CD4-positive, CD25-positive, alpha-beta regulatory T cell (primary cell): ENCODE data around the gene FTSJ1. TPM values are rescaled to one million over a fixed set of nuclear protein-coding genes. Genes with fewer than 3 reads are reported as not detected.

Source experiments
- ATAC-seq, 2 donors: fragments of 150-1000 bp; cut with Tn5 transposase; one replicate each; pipeline ENCODE4 v1.10.0; 2021; ENCODE audit warnings: low read depth in 2 of 2, moderate number of reproducible peaks in 2 of 2, moderate library complexity in 1 of 2
- DNase-seq, 3 donors: peaks; one replicate each; pipeline versions ENCODE4 v3.0.0 to v3.0.0-alpha.2; 2012 to 2022; ENCODE audit warnings: mixed read lengths in 1 of 3
- H3K27ac ChIP-seq: one replicate; pipeline ENCODE4 v1.7.0; 2013; ENCODE audit warnings: mild to moderate bottlenecking, low read length; ENCODE audit not compliant: insufficient read depth, poor library complexity, severe bottlenecking
- H3K27me3 ChIP-seq: one replicate; pipeline ENCODE4 v1.7.0; 2013; ENCODE audit warnings: low read length; ENCODE audit not compliant: control insufficient read depth, insufficient read depth
- H3K36me3 ChIP-seq: one replicate; pipeline ENCODE4 v1.7.0; 2013; ENCODE audit warnings: mild to moderate bottlenecking, low read length, moderate library complexity; ENCODE audit not compliant: control insufficient read depth, insufficient read depth
- H3K4me1 ChIP-seq: 2 replicates; pipeline ENCODE4 v1.7.0; 2013; ENCODE audit warnings: mild to moderate bottlenecking, low read length; ENCODE audit not compliant: insufficient read depth, control insufficient read depth, poor library complexity, severe bottlenecking
- H3K4me3 ChIP-seq: one replicate; pipeline ENCODE4 v1.7.0; 2013; ENCODE audit warnings: low read depth, mild to moderate bottlenecking, low read length, moderate library complexity
- H3K9me3 ChIP-seq, 2 experiments: 1 replicate in 1 of 2; 2 replicates in 1 of 2; pipeline ENCODE4 v1.7.0; 2013; ENCODE audit warnings: low read length in 2 of 2, mild to moderate bottlenecking in 1 of 2, moderate library complexity in 1 of 2; ENCODE audit not compliant: control insufficient read depth in 2 of 2
- H3K27ac Mint-ChIP-seq, 3 donors: one replicate each; pipeline ENCODE4 v1.8.0; 2020 to 2022; ENCODE audit warnings: mild to moderate bottlenecking in 3 of 3, mixed read lengths in 3 of 3, moderate library complexity in 2 of 3
- H3K27me3 Mint-ChIP-seq: one replicate; pipeline ENCODE4 v1.8.0; 2022; ENCODE audit warnings: mild to moderate bottlenecking, mixed read lengths
- H3K36me3 Mint-ChIP-seq: one replicate; pipeline ENCODE4 v1.8.0; 2020; ENCODE audit warnings: mixed read lengths
- H3K4me1 Mint-ChIP-seq, 4 donors: one replicate each; pipeline ENCODE4 v1.8.0; 2020 to 2022; ENCODE audit warnings: mixed read lengths in 4 of 4, mild to moderate bottlenecking in 1 of 4
- H3K4me3 Mint-ChIP-seq, 4 donors: one replicate each; pipeline ENCODE4 v1.8.0; 2020 to 2022; ENCODE audit warnings: mild to moderate bottlenecking in 4 of 4, mixed read lengths in 4 of 4, moderate library complexity in 3 of 4
- H3K9me3 Mint-ChIP-seq, 7 donors: one replicate each; pipeline ENCODE4 v1.8.0; 2020 to 2022; ENCODE audit warnings: mixed read lengths in 7 of 7, mild to moderate bottlenecking in 3 of 7, moderate library complexity in 2 of 7
- polyA plus RNA-seq, 4 donors: library from polyadenylated mRNA; unstranded; fragments of 300-500 nt; fragmentation: Illumina TruSeq; gene quantifications; one replicate each; pipeline ENCODE4 v1.2.3, GENCODE V29; 2021
- total RNA-seq: library from RNA; stranded (reverse); gene quantifications from one replicate; pipeline ENCODE4 v1.2.3, GENCODE V29; 2022

Gene FTSJ1
- total and polyA plus RNA-seq, 5 donors from 2014 or later: 57.9 to 73.1 (median 64.5) TPM

DNA sequence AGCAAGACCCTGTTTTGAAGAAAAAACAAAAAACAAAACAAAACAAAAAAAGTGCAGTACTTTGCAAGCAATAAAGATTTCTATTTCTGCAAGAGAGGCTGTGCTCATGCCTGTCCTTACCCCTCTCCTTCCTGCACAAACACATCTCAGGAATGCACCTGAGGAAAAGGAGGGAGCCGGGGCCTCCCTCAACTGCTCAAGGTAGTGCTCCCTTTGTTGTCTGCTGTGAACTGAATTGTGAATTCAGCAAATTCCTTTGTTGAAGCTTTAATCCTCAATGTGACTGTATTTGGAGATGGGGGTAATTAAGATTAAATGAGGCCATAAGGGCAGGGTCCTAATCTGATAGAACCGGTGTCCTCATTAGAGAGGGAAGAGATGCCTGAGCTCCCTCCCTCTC is 13.9 kb downstream of the FTSJ1 start:
- DNase-seq (no peak), ATAC-seq (no peak)
- Histone ChIP-seq H3K36me3 (peaks cover 2% of the 10 kb centered on the region), H3K27me3 (no peaks in the 10 kb centered on the region), H3K9me3 (no peaks in the 10 kb centered on the region), H3K4me3 (no peak overlapping the region), H3K4me1 (no peaks in the 10 kb centered on the region), H3K27ac (no peak overlapping the region)
- no peak overlapping the region for H3K27ac Mint-ChIP-seq
- no peaks in the 10 kb centered on the region for H3K27me3 Mint-ChIP-seq
- H3K9me3 Mint-ChIP-seq: peaks cover 0 to 2% (median 0%) of the 10 kb centered on the region in 7 donors
- no peaks in the 10 kb centered on the region for H3K4me1 Mint-ChIP-seq
- no peak overlapping the region for H3K4me3 Mint-ChIP-seq
- H3K36me3 Mint-ChIP-seq: no peaks in the 10 kb centered on the region

- Histone ChIP-seq H3K27ac (no peak overlapping the region), H3K4me3 (no peak overlapping the region), H3K9me3 (no peaks in the 10 kb centered on the region), H3K27me3 (no peaks in the 10 kb centered on the region), H3K36me3 (no peaks in the 10 kb centered on the region), H3K4me1 (no peaks in the 10 kb centered on the region)
- Mint-ChIP-seq H3K36me3 (no peaks in the 10 kb centered on the region), H3K4me1 (no peaks in the 10 kb centered on the region), H3K9me3 (peaks cover 0 to 2% (median 0%) of the 10 kb centered on the region in 7 donors), H3K27ac (no peak overlapping the region), H3K4me3 (no peak overlapping the region), H3K27me3 (no peaks in the 10 kb centered on the region)
- DNase-seq (no peak), ATAC-seq (no peak)
These were observed 14.7 kb downstream of the FTSJ1 start for GRCh38 chrX:48490661-48491060.

DNA sequence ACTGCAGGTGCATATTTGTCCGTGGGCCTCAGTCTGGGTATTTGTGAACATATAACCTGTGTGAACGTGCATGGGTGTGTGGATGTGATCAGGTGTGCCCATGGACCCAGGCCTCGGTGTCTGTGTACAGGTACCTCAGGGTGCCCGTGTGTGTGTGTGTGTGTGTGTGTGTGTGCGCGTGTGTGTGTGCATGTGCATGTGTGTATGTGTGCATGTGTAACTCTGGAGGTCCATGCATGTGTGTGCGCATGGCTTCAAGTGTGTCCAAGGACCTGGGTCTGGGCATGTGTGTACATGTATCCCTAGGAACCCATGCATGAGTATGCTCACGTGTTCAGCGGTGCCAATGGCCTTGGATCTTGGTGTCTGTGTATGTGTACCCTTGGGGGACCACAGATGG is 15.8 kb downstream of the FTSJ1 start:
- no peaks in the 10 kb centered on the region for H3K27me3 Mint-ChIP-seq
- Histone ChIP-seq H3K27me3 (no peaks in the 10 kb centered on the region), H3K4me1 (no peaks in the 10 kb centered on the region), H3K27ac (no peak overlapping the region), H3K9me3 (no peaks in the 10 kb centered on the region), H3K36me3 (no peaks in the 10 kb centered on the region), H3K4me3 (no peak overlapping the region)
- H3K36me3 Mint-ChIP-seq: no peaks in the 10 kb centered on the region
- no peak for ATAC-seq
- H3K9me3 Mint-ChIP-seq: peaks cover 0 to 2% (median 0%) of the 10 kb centered on the region in 7 donors
- no peak overlapping the region for H3K27ac Mint-ChIP-seq
- no peak overlapping the region for H3K4me3 Mint-ChIP-seq
- DNase-seq: no peak
- H3K4me1 Mint-ChIP-seq: no peaks in the 10 kb centered on the region

DNA sequence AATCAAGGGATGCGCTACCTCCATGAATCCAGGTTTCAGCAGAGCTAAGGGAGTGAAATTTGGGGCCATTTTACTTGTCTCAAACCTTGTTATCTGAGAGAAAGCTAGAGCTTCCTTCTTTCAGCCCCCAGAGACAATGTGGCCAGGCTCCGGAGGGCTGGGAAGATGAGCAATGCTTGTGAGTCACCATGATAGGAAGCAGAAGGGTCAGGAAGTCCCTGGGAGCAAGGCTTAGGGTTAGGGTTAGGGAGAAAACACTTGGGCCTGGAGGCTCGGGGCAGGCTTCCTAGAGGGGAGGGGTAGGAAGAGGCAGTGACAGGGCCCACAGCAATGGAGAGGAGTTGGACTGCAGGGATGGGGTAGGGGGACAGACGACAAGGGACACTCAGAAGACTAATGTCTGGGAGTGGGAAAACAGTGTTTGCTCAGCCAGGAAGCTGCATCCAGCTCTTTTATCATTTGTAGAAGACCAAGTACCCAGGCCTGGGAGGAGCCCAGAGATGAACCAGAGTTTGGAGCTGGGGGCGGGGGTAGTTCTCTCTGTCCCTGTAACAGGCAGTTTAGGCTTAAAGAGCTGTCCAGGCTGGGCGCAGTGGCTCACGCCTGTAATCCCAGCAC is 16.4 kb downstream of the FTSJ1 start:
- H3K27ac Mint-ChIP-seq: no peak overlapping the region
- no peak overlapping the region for H3K4me3 Mint-ChIP-seq
- peaks cover 0 to 2% (median 0%) of the 10 kb centered on the region in 7 donors for H3K9me3 Mint-ChIP-seq
- H3K27me3 Mint-ChIP-seq: peaks cover 1% of the 10 kb centered on the region
- H3K36me3 ChIP-seq: no peaks in the 10 kb centered on the region
- H3K9me3 ChIP-seq: no peaks in the 10 kb centered on the region
- no peaks in the 10 kb centered on the region for H3K36me3 Mint-ChIP-seq
- H3K4me1 ChIP-seq: no peaks in the 10 kb centered on the region
- H3K4me3 ChIP-seq: no peak overlapping the region
- H3K27me3 ChIP-seq: no peaks in the 10 kb centered on the region
- no peak overlapping the region for H3K27ac ChIP-seq
- ATAC-seq (no peak), DNase-seq (no peak)
- no peaks in the 10 kb centered on the region for H3K4me1 Mint-ChIP-seq

- H3K27ac ChIP-seq: no peak overlapping the region
- peaks cover 4% of the 10 kb centered on the region for H3K27me3 Mint-ChIP-seq
- ATAC-seq (no peak), DNase-seq (peak in 1 of 3 donors; percentile 20)
- no peaks in the 10 kb centered on the region for H3K4me1 ChIP-seq
- no peaks in the 10 kb centered on the region for H3K36me3 Mint-ChIP-seq
- H3K4me3 ChIP-seq: no peak overlapping the region
- H3K27me3 ChIP-seq: no peaks in the 10 kb centered on the region
- no peak overlapping the region for H3K27ac Mint-ChIP-seq
- no peak overlapping the region for H3K4me3 Mint-ChIP-seq
- H3K9me3 ChIP-seq: no peaks in the 10 kb centered on the region
- no peaks in the 10 kb centered on the region for H3K4me1 Mint-ChIP-seq
- peaks cover 0 to 2% (median 0%) of the 10 kb centered on the region in 7 donors for H3K9me3 Mint-ChIP-seq
- H3K36me3 ChIP-seq: no peaks in the 10 kb centered on the region
These were observed 17.9 kb downstream of the FTSJ1 start for GRCh38 chrX:48493890-48494364.

GRCh38 chrX:48496660-48497059 is 20.7 kb downstream of the FTSJ1 start:
- DNase-seq: no peak
- ATAC-seq: no peak
- H3K27ac Mint-ChIP-seq: no peak overlapping the region
- H3K27ac ChIP-seq: no peak overlapping the region
- no peaks in the 10 kb centered on the region for H3K27me3 ChIP-seq
- H3K36me3 ChIP-seq: no peaks in the 10 kb centered on the region
- no peaks in the 10 kb centered on the region for H3K9me3 ChIP-seq
- H3K4me1 Mint-ChIP-seq: no peaks in the 10 kb centered on the region
- peaks cover 4% of the 10 kb centered on the region for H3K27me3 Mint-ChIP-seq
- no peak overlapping the region for H3K4me3 ChIP-seq
- peaks cover 0 to 2% (median 0%) of the 10 kb centered on the region in 7 donors for H3K9me3 Mint-ChIP-seq
- no peak overlapping the region for H3K4me3 Mint-ChIP-seq
- no peaks in the 10 kb centered on the region for H3K4me1 ChIP-seq
- no peaks in the 10 kb centered on the region for H3K36me3 Mint-ChIP-seq

DNA sequence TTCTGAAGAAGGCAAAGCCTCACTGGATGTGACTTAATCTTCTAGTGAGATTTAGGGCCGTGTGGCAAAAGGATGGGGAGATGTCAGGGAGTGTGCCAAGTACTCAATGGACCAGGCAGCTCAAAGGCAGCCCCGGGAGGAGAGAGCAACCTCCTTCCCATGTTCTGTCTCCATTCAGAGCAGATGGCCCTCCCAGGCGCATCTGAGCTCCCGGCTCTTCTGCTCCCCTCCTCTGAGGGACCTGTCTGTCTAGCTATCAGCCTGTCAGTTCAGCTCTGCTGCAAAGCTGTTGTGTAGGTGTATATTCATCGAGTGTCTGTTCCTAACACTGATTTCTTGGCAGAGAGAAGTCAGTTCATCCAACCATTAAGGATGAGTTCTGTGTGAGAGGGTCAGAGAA is 21.9 kb downstream of the FTSJ1 start:
- no peaks in the 10 kb centered on the region for H3K4me1 Mint-ChIP-seq
- H3K4me3 ChIP-seq: no peak overlapping the region
- no peak for ATAC-seq
- no peak overlapping the region for H3K4me3 Mint-ChIP-seq
- peaks cover 4% of the 10 kb centered on the region for H3K27me3 Mint-ChIP-seq
- no peaks in the 10 kb centered on the region for H3K27me3 ChIP-seq
- no peak overlapping the region for H3K27ac ChIP-seq
- peaks cover 0 to 1% (median 0%) of the 10 kb centered on the region in 7 donors for H3K9me3 Mint-ChIP-seq
- H3K9me3 ChIP-seq: no peaks in the 10 kb centered on the region
- H3K27ac Mint-ChIP-seq: no peak overlapping the region
- H3K36me3 ChIP-seq: no peaks in the 10 kb centered on the region
- no peak for DNase-seq
- no peaks in the 10 kb centered on the region for H3K4me1 ChIP-seq
- H3K36me3 Mint-ChIP-seq: no peaks in the 10 kb centered on the region

DNA sequence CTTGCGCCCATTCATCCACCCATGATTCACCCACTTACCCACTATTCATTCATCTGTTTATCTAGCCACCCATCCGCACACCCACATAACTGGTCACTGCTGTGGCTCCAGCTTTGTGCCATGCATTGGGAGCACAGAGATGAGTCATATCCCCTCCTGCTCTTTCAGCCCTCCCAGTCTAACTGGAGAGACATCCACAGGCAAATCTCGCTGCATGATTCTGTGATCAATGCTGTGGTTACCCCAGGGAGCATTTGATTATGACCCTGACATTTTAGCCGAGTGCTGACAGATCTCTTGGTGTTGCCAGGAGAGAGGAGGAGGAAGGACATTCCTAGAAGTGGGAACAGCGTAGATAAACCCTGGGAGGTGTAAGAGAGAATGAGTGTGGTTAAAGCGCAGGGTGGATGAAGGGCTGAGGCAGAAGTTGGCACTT is 22.4 kb downstream of the FTSJ1 start:
- H3K27me3 Mint-ChIP-seq: peaks cover 4% of the 10 kb centered on the region
- Histone ChIP-seq H3K4me3 (no peak overlapping the region), H3K4me1 (no peaks in the 10 kb centered on the region), H3K27ac (no peak overlapping the region), H3K9me3 (no peaks in the 10 kb centered on the region), H3K36me3 (no peaks in the 10 kb centered on the region), H3K27me3 (no peaks in the 10 kb centered on the region)
- H3K4me1 Mint-ChIP-seq: no peaks in the 10 kb centered on the region
- ATAC-seq: no peak
- peaks cover 0 to 1% (median 0%) of the 10 kb centered on the region in 7 donors for H3K9me3 Mint-ChIP-seq
- no peaks in the 10 kb centered on the region for H3K36me3 Mint-ChIP-seq
- no peak overlapping the region for H3K27ac Mint-ChIP-seq
- no peak overlapping the region for H3K4me3 Mint-ChIP-seq
- DNase-seq: no peak
